ENCODE measurements around the gene POLA1. TPM values are rescaled to one million over a fixed set of nuclear protein-coding genes. Genes with fewer than 3 reads are reported as not detected.

POLA1 gene, protein sequence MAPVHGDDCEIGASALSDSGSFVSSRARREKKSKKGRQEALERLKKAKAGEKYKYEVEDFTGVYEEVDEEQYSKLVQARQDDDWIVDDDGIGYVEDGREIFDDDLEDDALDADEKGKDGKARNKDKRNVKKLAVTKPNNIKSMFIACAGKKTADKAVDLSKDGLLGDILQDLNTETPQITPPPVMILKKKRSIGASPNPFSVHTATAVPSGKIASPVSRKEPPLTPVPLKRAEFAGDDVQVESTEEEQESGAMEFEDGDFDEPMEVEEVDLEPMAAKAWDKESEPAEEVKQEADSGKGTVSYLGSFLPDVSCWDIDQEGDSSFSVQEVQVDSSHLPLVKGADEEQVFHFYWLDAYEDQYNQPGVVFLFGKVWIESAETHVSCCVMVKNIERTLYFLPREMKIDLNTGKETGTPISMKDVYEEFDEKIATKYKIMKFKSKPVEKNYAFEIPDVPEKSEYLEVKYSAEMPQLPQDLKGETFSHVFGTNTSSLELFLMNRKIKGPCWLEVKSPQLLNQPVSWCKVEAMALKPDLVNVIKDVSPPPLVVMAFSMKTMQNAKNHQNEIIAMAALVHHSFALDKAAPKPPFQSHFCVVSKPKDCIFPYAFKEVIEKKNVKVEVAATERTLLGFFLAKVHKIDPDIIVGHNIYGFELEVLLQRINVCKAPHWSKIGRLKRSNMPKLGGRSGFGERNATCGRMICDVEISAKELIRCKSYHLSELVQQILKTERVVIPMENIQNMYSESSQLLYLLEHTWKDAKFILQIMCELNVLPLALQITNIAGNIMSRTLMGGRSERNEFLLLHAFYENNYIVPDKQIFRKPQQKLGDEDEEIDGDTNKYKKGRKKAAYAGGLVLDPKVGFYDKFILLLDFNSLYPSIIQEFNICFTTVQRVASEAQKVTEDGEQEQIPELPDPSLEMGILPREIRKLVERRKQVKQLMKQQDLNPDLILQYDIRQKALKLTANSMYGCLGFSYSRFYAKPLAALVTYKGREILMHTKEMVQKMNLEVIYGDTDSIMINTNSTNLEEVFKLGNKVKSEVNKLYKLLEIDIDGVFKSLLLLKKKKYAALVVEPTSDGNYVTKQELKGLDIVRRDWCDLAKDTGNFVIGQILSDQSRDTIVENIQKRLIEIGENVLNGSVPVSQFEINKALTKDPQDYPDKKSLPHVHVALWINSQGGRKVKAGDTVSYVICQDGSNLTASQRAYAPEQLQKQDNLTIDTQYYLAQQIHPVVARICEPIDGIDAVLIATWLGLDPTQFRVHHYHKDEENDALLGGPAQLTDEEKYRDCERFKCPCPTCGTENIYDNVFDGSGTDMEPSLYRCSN (N-terminal part only)
- 10.3 to 13.1 TPM (median 11.7 TPM) in 5 replicates for total RNA-seq (2022; extraction: Qiagen RNA extraction)

DNA sequence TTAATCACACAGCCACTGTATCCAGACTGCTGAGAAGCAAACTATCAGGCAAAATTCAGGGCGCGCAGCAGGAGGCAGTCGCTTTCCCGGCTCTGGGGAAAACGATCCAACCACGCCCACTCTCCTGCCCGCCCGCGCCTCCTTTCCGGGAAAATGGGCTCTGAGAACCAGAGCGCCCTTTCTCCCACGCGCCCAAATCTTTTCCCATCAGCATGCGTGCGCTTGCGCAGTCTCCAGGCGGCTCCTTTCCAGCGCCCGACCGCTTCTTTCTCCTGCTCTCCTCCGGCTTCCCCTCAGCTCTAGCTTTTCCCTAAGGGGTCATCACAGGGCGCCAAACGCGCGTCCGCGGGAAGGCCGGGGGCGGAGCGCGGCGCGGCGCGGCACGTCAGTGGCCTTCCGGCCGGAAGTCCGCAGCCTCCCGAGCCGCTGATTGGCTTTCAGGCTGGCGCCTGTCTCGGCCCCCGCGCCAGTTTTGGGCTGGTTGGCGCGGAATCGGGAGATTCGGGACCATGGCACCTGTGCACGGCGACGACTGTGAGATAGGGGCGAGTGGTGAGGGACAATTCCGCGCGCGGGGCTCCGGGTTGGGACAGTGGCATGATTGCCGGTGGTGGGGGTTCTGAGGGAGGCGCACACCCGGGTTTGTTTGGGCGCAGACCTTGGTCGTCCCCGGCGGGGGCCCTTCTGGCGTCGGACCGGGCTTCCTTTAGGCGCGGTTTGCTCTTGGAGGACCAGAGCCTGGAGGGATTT lies at the start of gene POLA1:
TSS of gene POLA1 (plus strand) at position 466 of the 750 bp plus-strand sequence. CDS start at position 510, 44 bp downstream.

DNA sequence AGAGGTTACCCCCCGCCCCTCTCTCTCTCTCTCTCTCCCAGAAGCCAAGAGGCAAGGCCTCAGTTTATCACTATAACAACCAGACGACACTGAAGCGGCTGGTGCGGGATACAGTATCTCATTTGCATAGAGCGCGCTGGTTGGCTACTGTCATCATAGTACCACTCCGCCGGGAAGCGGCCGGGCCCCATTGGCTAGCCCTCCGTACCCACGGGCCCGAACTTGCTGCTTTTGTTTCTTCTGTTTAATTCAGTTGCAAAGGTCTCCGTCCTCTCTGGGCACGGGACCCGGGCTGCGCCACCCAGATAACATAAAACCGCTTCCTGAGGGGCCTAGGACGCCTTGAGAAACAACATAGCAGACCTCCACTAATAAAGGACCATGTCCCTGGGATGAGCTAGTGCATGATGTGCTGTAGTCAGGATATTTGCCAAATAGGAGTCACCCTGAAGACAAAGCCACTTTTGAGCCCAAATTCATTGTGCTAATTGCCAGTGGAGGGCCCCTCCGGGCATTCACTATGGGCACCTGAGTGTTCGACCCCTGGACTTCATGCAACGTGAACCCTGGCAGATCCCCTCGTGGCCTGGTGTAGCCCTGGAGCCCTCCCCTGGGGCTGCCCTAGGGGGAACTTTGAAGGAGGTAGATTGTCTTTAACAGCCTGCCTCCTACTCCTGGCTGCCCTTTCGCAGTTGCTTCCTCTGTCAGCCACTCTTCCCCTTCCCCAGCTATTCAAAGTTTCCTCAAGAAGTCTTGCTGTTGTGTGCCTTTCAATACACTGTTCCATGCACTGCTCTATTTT lies 46.3 kb upstream of the POLA1 start, which contains the start of gene PCYT1B:
TSS of gene PCYT1B (minus strand) at position 91 of the 802 bp plus-strand sequence. CDS start 242 bp downstream, outside the sequence.

DNA sequence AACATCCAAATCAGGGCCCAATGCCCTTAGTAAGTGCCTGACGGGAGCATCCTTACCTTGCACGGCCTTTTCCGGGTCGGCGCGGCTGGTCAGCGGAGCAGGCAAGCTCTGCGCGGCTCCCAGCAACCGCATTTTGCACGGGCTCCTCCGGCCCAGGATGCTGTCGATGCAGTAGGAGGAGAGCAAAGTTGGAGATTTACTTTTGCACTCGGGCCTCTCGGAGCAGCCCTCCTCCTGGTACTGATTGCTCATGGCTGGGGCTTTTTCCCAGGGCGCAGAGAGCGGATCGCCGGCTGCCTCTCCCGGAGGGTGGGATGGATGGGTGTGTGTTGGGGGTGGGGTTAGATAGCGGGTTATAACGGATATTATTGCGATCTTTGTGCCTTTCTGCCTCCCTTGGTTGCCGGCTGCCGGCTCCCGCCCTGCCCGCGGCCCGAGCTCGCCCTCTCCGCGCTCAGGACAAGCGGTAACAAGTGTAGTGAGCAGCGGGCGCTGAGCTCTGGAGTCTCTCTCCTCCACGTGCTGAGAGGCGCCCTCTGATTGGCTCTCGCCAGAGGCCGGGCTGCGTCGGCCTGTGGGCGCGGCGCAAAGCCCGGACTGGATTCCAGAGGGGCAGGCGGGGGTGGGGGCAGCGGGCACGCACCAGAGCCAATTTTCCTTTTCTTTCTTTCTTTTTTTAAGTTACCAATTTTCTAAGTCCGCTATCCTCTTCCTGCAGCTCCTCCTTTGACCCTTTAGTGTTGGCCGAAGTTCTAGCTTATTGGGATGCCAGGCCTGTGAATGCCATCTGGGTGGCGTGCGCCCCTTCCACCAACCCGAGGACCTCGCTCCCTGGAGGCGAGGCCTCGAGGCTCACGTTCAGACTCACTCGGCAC lies 322.0 kb downstream of the POLA1 start, which contains the start of gene ARX:
TSS of gene ARX (minus strand) at position 480 of the 875 bp plus-strand sequence. CDS start at position 252, 228 bp downstream.

Other genes with a start within 250 kb of the POLA1 start
- 5.0 to 6.3 TPM (median 5.7 TPM) in 5 replicates for gene PDK3, start 228.6 kb upstream of the POLA1 start, total RNA-seq (2022; extraction: Qiagen RNA extraction)
- not detected in 5 replicates for gene PCYT1B, start 46.6 kb upstream of the POLA1 start, total RNA-seq (2022; extraction: Qiagen RNA extraction)